ENCODE measurements around the gene KLK11.

DNA sequence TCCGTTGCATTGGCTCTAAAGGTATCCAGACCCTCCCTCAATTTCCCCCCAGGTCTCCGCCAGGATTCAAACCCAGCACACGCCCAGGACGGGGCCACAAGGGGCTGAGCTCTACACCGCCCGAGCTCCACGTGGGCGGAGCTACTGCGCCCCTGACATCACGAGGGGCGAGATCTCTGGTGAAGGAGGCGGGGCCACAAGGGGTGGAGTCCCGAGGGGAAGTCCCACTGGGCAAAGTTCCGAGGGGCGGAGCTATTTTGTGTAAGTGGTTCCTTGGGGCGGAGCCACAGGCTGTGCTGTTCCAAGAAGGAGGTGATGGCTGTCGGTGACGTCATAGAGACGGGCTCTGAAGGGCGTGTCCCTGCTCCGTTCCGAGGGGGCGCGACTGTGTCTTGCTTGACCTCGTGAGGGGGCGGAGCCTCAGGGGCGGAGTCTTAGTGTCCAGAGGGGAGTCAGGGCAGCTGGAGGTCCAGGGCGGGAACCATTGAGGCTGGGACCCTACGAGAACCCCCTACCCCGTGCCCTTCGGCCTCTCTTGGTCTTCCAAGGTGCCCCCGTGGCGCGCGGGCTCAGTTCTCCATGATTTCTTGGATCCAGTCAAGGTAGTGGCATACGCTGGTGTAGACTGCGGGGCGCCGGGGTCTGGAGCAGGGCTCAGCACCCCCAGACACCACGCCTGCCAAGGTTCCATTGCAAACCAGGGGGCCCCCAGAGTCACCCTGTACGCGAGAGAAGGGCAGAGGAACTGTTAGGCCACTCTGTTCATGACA, 23.7 kb downstream of the KLK11 start:
- TF ChIP-seq ELF4 (IDR thresholded peaks at IDR 0.05) = no peak
- TF ChIP-seq TARDBP (IDR thresholded peaks at IDR 0.05) = no peak
- TF ChIP-seq SP1 (IDR thresholded peaks at IDR 0.05) = no peak
- TF ChIP-seq BHLHE40 (IDR thresholded peaks at IDR 0.05; ENCODE audit: borderline replicate concordance) = no peak
- TF ChIP-seq ARNT (IDR thresholded peaks at IDR 0.05) = no peak
- no peak for TF ChIP-seq PKNOX1 (IDR thresholded peaks at IDR 0.05)
- no peak for TF ChIP-seq FOXM1 (IDR thresholded peaks at IDR 0.05; ENCODE audit: borderline replicate concordance)
- TF ChIP-seq NFRKB (IDR thresholded peaks at IDR 0.05) = no peak
- no peak for TF ChIP-seq FOXK2 (IDR thresholded peaks at IDR 0.05)
- TF ChIP-seq ZNF384 (IDR thresholded peaks at IDR 0.05) = no peak
- TF ChIP-seq HDGF (IDR thresholded peaks at IDR 0.05; ENCODE audit: borderline replicate concordance) = no peak
- no peak for TF ChIP-seq SUZ12 (IDR thresholded peaks at IDR 0.05)
- TF ChIP-seq LEF1 (IDR thresholded peaks at IDR 0.05; ENCODE audit: borderline replicate concordance) = no peak
